ENCODE data around the gene CCDC198. TPM values are rescaled to one million over a fixed set of nuclear protein-coding genes. Genes with fewer than 3 reads are reported as not detected.

The CCDC198 gene
- total RNA-seq, 3 donors from 2014 or later = not detected

DNA sequence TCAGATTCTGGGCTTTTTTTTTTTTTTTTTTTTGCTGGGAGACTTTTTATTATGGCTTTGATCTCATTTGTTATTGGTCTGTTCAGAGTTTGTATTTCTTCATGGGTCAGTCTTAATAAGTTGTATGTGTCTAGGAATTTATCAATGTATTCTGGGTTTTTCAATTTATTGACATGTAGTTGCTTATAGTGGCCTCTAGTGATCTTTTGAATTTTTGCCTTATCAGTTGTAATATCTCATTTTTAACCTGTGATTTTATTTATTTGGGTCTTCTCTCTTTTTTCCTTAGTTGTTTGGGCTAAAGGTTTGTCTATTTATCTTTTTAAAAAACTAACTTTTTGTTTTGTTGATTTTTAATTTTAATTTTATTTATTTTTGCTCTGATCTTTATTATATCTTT, 57.7 kb downstream of the CCDC198 start:
- DNase-seq = no peak
- no peaks in the 10 kb centered on the region for H3K4me1 ChIP-seq (ENCODE audit: low read depth)
- intact Hi-C loops (cut with DNase I, micrococcal nuclease) = no loop called here

DNA sequence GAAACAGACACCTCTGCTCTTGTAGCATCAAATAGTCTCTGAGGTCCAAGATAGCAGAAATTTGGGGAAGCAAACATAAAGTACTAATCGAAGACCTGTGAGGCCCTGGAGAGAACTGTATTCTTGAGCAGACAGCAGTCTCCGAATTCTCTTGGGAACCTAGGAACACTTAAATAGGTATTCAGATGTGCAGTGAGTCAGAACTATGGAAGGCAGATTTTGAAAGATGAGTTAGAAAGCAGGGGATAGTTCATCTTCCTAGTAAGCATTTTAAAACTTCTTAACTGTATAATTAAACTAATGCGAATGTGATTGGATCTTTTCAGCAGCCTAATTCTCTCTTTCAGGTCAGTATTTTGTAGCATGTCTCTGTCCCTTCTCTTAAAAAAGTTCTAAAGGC, 72.7 kb downstream of the CCDC198 start:
- intact Hi-C loops (cut with DNase I, micrococcal nuclease) = no loop called here
- Histone ChIP-seq H3K4me1 (ENCODE audit: low read depth) (no peaks in the 10 kb centered on the region), H3K4me3 (no peak overlapping the region), H3K9me3 (no peaks in the 10 kb centered on the region), H3K36me3 (ENCODE audit: low read depth) (no peaks in the 10 kb centered on the region)
- ATAC-seq (no peak), DNase-seq (no peak)
- TF ChIP-seq, protein P1, sequence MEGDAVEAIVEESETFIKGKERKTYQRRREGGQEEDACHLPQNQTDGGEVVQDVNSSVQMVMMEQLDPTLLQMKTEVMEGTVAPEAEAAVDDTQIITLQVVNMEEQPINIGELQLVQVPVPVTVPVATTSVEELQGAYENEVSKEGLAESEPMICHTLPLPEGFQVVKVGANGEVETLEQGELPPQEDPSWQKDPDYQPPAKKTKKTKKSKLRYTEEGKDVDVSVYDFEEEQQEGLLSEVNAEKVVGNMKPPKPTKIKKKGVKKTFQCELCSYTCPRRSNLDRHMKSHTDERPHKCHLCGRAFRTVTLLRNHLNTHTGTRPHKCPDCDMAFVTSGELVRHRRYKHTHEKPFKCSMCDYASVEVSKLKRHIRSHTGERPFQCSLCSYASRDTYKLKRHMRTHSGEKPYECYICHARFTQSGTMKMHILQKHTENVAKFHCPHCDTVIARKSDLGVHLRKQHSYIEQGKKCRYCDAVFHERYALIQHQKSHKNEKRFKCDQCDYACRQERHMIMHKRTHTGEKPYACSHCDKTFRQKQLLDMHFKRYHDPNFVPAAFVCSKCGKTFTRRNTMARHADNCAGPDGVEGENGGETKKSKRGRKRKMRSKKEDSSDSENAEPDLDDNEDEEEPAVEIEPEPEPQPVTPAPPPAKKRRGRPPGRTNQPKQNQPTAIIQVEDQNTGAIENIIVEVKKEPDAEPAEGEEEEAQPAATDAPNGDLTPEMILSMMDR (IDR thresholded peaks at IDR 0.05) = no peak

More for the DNA sequence above, 57.7 kb downstream of the CCDC198 start:
- TF ChIP-seq, protein P1 (IDR thresholded peaks at IDR 0.05) = no peak
- no peak for ATAC-seq
- no peaks in the 10 kb centered on the region for H3K36me3 ChIP-seq (ENCODE audit: low read depth)
- no peak overlapping the region for H3K4me3 ChIP-seq
- H3K9me3 ChIP-seq = no peaks in the 10 kb centered on the region

DNA sequence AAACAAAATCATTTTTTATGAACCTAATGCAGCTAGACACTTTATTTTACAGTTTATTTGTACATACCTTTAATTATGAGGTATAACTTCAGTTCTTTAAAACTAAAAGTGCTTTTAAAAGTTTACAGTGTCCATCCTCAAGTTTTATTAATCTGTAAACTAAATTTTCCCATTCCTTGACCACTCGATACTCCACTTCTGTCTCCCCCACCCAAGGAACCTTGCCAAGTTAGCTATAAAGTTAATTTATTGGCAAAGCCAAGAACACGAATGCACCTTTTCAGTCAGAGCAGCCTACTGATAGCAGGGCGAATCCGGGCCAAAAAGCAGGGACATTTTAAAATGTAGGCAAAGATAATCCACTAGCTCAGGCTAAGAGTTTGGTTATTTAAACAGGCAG, 73.6 kb downstream of the CCDC198 start:
- TF ChIP-seq, protein P1 (IDR thresholded peaks at IDR 0.05) = no peak
- DNase-seq (no peak), ATAC-seq (no peak)
- intact Hi-C loops (cut with DNase I, micrococcal nuclease) = no loop called here
- Histone ChIP-seq H3K36me3 (ENCODE audit: low read depth) (no peaks in the 10 kb centered on the region), H3K4me1 (ENCODE audit: low read depth) (no peaks in the 10 kb centered on the region), H3K4me3 (no peak overlapping the region), H3K9me3 (no peaks in the 10 kb centered on the region)

Other genes starting within 250 kb of the CCDC198 start
- 10 to 100 TPM; 40.9 to 69.3 (median 44.2) TPM for gene EXOC5, start 225.0 kb downstream of the CCDC198 start, total RNA-seq
- gene AP5M1, start 224.9 kb downstream of the CCDC198 start, total RNA-seq = 100 to 1,000 TPM in 1 of 3 donors, 10 to 100 TPM in 2; 64.3 to 100 (median 81.6) TPM
- gene NAA30, start 103.3 kb downstream of the CCDC198 start, total RNA-seq = 10 to 100 TPM; 14.1 to 23.2 (median 16.2) TPM